Hepatic stellate cell (primary cell): ENCODE results near the gene NEUROG2.
"Not testable (repeated sequence)": the region's sequence is repeated elsewhere in the genome, so short reads cannot be mapped to it uniquely, and the experiment has no call there.

Experiments
- DNase-seq: peaks from one replicate; pipeline ENCODE4 v3.0.0; 2011; ENCODE audit warnings: low spot score

NEUROG2 gene

GRCh38 chr4:112490808-112491207, 25.2 kb downstream of the NEUROG2 start:
- DNase-seq = not testable (repeated sequence)

GRCh38 chr4:112485930-112486329, 30.1 kb downstream of the NEUROG2 start:
- no peak for DNase-seq

GRCh38 chr4:112473985-112474384, 42.0 kb downstream of the NEUROG2 start:
- no peak for DNase-seq

- DNase-seq = no peak
Measured at GRCh38 chr4:112472318-112472717, 43.7 kb downstream of the NEUROG2 start.
